ENCODE data around the gene SNX25.
"Not testable (repeated sequence)": the region's sequence is repeated elsewhere in the genome, so short reads cannot be mapped to it uniquely, and the experiment has no call there.

Gene SNX25

DNA sequence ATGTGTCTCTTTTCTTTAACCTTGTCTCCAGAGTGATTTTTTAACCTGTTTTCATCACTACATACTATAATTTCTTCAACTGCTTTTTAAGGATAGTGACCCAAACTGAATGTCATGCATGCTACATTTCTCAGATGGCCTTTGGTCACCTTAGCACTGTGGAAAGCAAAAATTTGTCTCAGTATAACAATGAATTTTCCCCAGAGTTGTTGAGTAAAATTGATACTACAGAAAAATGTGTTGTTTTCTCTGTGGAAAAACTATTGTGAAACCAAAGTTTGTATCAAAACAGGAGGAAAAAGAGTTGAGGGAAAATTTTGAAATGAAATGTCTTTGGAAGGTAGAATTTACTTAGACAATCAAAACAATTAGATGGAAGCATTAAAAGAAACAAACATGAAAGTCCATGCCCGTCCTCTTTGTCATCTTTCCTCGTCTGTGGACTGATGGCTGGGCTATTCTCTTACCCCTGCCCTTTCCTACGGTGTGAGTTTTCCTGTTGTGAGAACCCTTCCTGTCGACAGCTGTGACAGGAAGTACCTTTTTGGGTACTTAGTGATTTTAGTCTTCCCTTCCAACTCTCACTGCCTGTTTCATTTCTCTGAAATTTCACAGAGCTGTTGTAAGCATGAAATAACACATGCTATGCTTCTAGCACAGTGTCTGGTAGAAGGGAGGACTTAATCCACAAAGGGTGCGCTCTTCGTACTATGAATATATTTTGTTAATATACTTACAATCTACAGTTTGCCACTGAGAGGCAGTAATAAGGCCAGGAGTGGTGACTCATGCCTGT, 135.5 kb downstream of the SNX25 start:
- no peak for DNase-seq (ENCODE audit: low read depth)

DNA sequence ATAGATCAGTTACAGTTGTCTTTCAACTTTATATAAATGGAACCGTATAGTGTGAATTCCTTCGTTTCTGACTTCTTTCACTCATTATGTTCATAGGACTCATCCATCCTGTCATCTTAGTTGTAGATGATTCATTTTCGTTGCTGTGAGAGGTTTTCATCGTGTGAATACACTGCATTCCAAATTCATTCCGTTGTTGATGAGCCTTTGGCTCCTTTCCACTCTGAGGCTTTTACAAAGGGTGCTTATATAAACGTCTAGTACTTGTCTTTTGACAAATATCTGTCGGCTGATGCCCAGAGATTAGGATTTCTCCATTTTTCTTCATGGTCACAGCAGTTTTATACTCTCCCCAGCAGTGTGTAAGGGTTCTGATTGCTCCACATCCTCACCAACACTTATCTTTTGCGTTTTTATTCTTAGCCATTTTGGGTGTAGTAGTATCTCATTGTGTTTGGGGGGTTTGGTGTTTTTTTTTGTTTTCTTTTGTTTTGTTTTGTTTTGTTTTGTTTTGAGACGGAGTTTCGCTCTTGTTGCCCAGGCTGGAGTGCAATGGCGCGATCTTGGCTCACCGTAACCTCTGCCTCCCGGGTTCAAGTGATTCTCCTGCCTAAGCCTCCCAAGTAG, 137.7 kb downstream of the SNX25 start:
- DNase-seq (ENCODE audit: low read depth): no peak

GRCh38 chr4:185351691-185352090, 142.3 kb downstream of the SNX25 start:
- no peak for DNase-seq (ENCODE audit: low read depth)

- no peak for DNase-seq (ENCODE audit: low read depth)
Observed at GRCh38 chr4:185352202-185352601, 142.8 kb downstream of the SNX25 start.

GRCh38 chr4:185352741-185353140, 143.3 kb downstream of the SNX25 start:
- DNase-seq (ENCODE audit: low read depth): no peak

- DNase-seq (ENCODE audit: low read depth): no peak
Observed at GRCh38 chr4:185357211-185357610, 147.8 kb downstream of the SNX25 start.

- DNase-seq (ENCODE audit: low read depth): no peak
Observed at GRCh38 chr4:185357733-185358440, 148.5 kb downstream of the SNX25 start.

DNA sequence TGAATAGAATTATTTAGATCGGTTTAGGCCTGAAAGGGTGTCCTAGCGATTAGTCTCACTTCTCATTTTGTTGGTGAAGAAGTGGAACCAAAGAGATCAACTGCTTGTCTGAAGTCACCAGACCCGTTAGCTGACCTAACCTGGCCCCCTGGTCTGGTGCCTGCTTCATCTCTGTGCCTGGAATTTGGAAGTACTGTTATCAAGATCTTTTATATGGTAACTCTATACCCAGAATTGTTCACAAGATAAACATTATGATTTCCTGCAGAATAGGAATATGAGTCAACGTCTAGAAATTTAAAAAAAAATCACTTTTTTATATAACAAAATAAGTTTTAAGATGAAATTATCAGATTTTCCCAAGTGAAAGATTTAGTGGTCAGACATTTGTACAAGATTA, 149.1 kb downstream of the SNX25 start:
- no peak for DNase-seq (ENCODE audit: low read depth)

- no peak for DNase-seq (ENCODE audit: low read depth)
Observed at GRCh38 chr4:185358959-185359358, 149.6 kb downstream of the SNX25 start.

DNA sequence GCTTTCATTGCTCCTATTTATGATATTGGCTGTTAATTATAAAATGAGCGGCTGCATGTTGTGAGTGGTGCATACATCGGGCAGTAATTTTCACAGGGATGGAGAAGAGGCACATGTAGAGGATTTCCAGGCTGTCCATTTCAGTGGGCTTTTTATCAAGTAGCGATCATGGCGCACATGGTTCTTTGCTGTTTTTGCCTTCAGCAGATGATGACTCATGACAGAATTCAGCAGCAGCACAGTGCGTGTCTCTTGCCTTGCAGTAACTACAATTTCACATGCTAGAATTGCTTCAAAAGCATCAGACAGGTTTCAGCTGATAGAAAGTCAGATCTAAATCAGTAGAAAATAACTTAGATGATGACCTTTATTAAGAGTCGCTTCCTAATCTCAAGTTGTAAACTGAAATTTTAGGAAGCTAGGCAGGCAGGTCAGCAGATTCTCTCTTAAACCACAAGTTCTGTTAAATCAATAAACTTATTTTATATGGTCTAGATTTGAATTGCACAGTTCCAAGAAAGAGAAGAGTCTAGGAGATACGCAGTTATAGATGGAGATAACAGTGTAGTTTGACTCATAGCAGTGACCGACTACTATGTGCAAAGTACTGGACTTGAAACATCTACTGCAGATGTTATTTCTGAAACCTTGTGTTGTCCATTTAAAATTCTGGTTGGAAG, 150.5 kb downstream of the SNX25 start:
- DNase-seq (ENCODE audit: low read depth): no peak

DNA sequence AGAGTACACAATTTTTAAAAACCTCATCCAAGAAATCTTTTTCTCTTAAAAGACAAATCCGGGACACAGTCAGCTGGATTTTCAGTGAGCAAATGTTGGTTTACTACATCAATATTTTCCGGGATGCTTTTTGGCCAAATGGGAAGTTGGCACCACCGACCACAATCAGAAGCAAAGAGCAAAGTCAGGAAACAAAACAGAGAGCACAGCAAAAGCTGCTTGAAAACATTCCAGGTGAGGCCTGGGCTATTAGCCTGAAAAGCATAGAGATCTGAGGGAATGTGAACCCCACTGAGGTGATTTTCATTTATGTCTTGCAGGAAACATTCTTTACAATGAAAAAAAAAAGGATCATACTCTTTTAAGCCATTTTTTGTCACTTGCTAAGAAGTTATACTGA, 152.5 kb downstream of the SNX25 start:
- DNase-seq (ENCODE audit: low read depth): no peak

GRCh38 chr4:185362570-185362969, 153.2 kb downstream of the SNX25 start:
- not testable (repeated sequence) for DNase-seq (ENCODE audit: low read depth)

DNA sequence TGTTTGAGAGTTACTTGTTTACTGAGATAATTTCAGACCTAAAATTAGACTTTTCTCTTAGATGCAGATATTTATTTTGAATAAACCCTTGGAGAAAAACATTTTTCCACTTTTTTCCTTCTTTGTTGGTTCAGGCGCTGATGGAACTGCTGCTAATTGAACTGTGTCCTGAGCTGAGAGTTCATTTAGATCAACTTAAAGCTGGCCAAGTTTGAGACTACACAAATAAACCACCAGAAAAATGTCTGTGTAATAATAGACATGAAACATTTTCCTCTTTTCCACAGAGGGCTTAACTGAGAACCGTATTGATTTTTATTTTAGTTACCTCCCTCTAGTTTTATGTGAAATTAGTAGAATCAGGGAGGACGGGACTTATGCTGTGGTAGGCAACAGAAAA, 153.9 kb downstream of the SNX25 start:
- no peak for DNase-seq (ENCODE audit: low read depth)

GRCh38 chr4:185364886-185365285, 155.5 kb downstream of the SNX25 start:
- DNase-seq (ENCODE audit: low read depth): no peak

DNA sequence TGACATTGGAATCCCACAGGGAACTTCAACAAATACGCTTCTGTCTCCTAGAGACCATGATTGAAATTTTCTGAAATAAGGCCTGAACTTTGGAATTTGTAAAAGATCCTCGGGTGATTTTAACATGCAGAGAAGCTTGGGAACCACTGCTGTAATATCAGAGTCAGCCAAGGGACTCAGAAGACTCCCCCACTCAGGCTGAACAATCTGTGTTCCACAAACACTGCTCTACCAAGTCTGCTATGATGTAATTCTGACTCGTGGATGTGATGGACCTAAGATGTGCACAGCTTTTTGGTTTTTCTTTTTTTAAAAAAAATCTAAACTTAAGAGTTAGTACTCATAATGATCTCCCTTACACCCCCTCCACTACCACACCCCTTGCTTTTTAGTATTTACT, 160.3 kb downstream of the SNX25 start:
- no peak for DNase-seq (ENCODE audit: low read depth)

GRCh38 chr4:185370268-185370949, 161.0 kb downstream of the SNX25 start:
- no peak for DNase-seq (ENCODE audit: low read depth)

DNA sequence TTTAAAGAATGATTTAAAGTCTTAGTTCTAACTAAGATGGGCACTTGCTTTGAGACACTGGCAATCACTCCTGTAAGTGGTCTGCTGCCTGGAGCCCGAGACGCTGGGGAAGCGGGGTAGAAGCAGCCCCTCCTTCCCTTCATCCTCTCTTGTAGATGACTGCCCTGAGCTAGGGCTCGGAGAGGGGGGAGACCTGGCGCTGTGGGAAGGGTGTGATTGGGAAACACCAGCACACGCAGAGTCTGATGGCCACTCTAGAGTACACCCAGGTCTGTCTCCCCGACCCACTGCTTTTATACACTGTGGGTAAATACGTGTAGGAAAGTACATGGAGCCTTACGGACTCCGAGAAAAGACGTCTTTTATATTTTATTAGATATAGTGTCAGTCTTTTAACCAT, 162.3 kb downstream of the SNX25 start:
- no peak for DNase-seq (ENCODE audit: low read depth)

- DNase-seq (ENCODE audit: low read depth): no peak
Observed at GRCh38 chr4:185374027-185374426, 164.6 kb downstream of the SNX25 start.

DNA sequence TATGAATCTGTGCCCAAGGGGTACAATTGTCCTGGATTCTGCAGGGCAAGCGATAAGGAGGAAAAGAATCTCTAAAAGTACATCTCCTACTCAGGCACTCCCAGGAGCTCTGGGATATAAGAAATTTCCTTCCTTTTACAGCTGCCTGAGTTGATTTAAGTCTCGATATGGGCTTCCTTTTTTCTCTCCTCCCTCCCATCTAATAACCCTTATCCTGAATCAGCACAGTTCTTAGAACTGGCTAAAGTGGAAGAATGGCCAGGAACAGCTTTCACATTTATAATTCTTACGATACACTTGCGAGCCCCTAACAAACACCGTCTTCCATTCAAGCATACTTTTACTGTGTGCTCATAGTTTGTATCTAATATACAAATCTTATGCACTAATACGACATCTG, 165.2 kb downstream of the SNX25 start:
- no peak for DNase-seq (ENCODE audit: low read depth)

DNA sequence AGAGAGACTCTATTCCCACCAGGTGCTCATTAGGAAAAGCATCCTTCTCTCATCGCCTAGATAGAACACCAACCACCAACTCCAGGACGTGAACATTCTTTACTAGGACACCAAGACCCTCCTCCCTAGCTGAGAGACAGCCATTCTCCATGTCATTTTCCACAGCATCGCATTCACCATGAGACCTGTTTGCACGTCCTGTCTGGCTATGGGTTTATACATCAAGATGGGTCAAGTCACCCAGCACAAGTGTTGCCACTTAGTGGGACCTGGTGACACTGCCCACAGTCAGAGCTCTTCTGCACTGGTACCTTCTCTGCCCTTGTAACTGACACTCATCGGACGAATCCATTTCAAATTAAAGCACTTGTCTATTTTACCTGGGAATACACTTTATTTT, 168.9 kb downstream of the SNX25 start:
- DNase-seq (ENCODE audit: low read depth): no peak

- DNase-seq (ENCODE audit: low read depth): no peak
Observed at GRCh38 chr4:185379326-185380295, 170.2 kb downstream of the SNX25 start.

Measured in stimulated activated CD8-positive, alpha-beta memory T cell treated with anti-CD3 and anti-CD28 coated beads, Interleukin-7, amount 100 ng/mL, for 24 hours (primary cell).